Measurements from ENCODE around the gene CTDSPL2. TPM values are rescaled to one million over a fixed set of nuclear protein-coding genes. Genes with fewer than 3 reads are reported as not detected.

Gene CTDSPL2
- total and polyA plus RNA-seq, 2 experiments from 2014 or later, result 42.2 to 86.2 TPM

DNA sequence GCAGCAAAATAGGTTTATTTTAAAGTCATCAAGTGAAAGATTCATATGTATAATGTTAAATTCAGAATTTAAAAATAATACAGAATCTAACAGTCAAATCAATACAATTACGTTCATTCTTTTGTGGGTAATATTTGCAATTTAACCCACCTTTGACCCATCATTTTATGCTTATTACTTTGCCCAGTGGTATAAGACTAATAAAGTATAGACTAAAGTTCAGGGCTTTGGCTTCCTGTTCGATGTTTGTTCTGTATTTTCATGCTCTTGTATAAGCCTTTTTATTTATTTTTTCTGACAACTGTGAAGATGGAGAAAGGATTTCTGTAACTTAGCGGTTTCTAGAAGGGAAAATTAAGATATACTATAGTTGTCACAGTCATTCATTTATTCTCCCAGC, 65.2 kb downstream of the CTDSPL2 start:
- Histone ChIP-seq H3F3A (replicated peaks; ENCODE audit: low read depth) (no peaks in the 10 kb centered on the region), H2AFZ (no peak overlapping the region), H3K9me2 (ENCODE audit: insufficient read depth) (no peaks in the 10 kb centered on the region), H4K20me1 (replicated peaks; ENCODE audit: insufficient read depth) (peaks cover 9% of the 10 kb centered on the region; the same call in 1 of the 2 replicates), H3K36me3 (ENCODE audit: insufficient read depth) (peaks cover 16% of the 10 kb centered on the region; the same call in 1 of the 2 replicates), H3K4me3 (no peak overlapping the region), H3K4me1 (ENCODE audit: insufficient read depth) (no peaks in the 10 kb centered on the region), H3K79me2 (replicated peaks; ENCODE audit: insufficient read depth) (peaks cover 20% of the 10 kb centered on the region; the same call in 1 of the 2 replicates), H3K4me2 (no peak overlapping the region), H3K27ac (ENCODE audit: low read depth) (no peak overlapping the region), H3K27me3 (ENCODE audit: insufficient read depth) (no peaks in the 10 kb centered on the region)
- no peaks in the 10 kb centered on the region for H3K9me3 Mint-ChIP-seq
- H3K27me3 Mint-ChIP-seq (ENCODE audit: insufficient read depth, low read depth, poor library complexity), result no peaks in the 10 kb centered on the region
- peaks cover 39% of the 10 kb centered on the region for H3K36me3 Mint-ChIP-seq (ENCODE audit: low read depth)
- no peak overlapping the region for H3K27ac Mint-ChIP-seq
- H3K4me3 Mint-ChIP-seq, result no peak overlapping the region
- no peak for DNase-seq (ENCODE audit: low spot score)
- no peak for ATAC-seq
- TF ChIP-seq ZNF331 (CRISPR knock-in tag; IDR thresholded peaks at IDR 0.05; ENCODE audit: low read depth) (no peak), REST (IDR thresholded peaks at IDR 0.05; ENCODE audit: unreplicated experiment) (no peak), STAT1 (IDR thresholded peaks at IDR 0.05; ENCODE audit: unreplicated experiment) (no peak), CREB1 (CRISPR knock-in tag; IDR thresholded peaks at IDR 0.05; ENCODE audit: low read depth) (no peak), CTCF (conservative IDR thresholded peaks at IDR 0.05; ENCODE audit: low read depth in 2 of 2) (no peak), ETS1 (IDR thresholded peaks at IDR 0.05) (no peak), EZH2 (IDR thresholded peaks at IDR 0.05; ENCODE audit: low read depth, unreplicated experiment) (no peak), POLR2AphosphoS5 (IDR thresholded peaks at IDR 0.05; ENCODE audit: low read depth) (no peak)
- H3K4me1 Mint-ChIP-seq, result no peaks in the 10 kb centered on the region

- no peaks in the 10 kb centered on the region; the same call in 1 of the 2 replicates for H3K4me1 ChIP-seq (ENCODE audit: insufficient read depth)
- H3K9me2 ChIP-seq (ENCODE audit: insufficient read depth), result no peaks in the 10 kb centered on the region
- Mint-ChIP-seq H3K4me3 (no peak overlapping the region), H3K36me3 (ENCODE audit: low read depth) (peaks cover 43% of the 10 kb centered on the region), H3K27me3 (ENCODE audit: insufficient read depth, low read depth, poor library complexity) (no peaks in the 10 kb centered on the region), H3K9me3 (no peaks in the 10 kb centered on the region), H3K27ac (no peak overlapping the region), H3K4me1 (no peaks in the 10 kb centered on the region)
- H2AFZ ChIP-seq, result no peak overlapping the region
- ATAC-seq, result no peak
- no peak overlapping the region for H3K4me2 ChIP-seq
- peaks cover 10% of the 10 kb centered on the region; the same call in 1 of the 2 replicates for H3K79me2 ChIP-seq (replicated peaks; ENCODE audit: insufficient read depth)
- TF ChIP-seq EZH2 (IDR thresholded peaks at IDR 0.05; ENCODE audit: low read depth, unreplicated experiment), result no peak
- TF ChIP-seq CTCF (conservative IDR thresholded peaks at IDR 0.05; ENCODE audit: low read depth in 2 of 2), result no peak
- no peak for TF ChIP-seq POLR2AphosphoS5 (IDR thresholded peaks at IDR 0.05; ENCODE audit: low read depth)
- no peak for TF ChIP-seq EZH2phosphoT487 (IDR thresholded peaks at IDR 0.05; ENCODE audit: unreplicated experiment)
- no peak for TF ChIP-seq NANOG (IDR thresholded peaks at IDR 0.05; ENCODE audit: borderline replicate concordance)
- TF ChIP-seq CREB1 (CRISPR knock-in tag; IDR thresholded peaks at IDR 0.05; ENCODE audit: low read depth), result no peak
- no peak for TF ChIP-seq JUNB (IDR thresholded peaks at IDR 0.05; ENCODE audit: unreplicated experiment)
- no peak overlapping the region for H3K27ac ChIP-seq (ENCODE audit: low read depth)
- H4K20me1 ChIP-seq (replicated peaks; ENCODE audit: insufficient read depth), result 0 out of 2 replicates have a peak, but pooled peaks cover 6% of the 10 kb centered on the region
- no peak for DNase-seq (ENCODE audit: low spot score)
- H3K36me3 ChIP-seq (ENCODE audit: insufficient read depth), result peaks cover 14% of the 10 kb centered on the region; the same call in 1 of the 2 replicates
- no peaks in the 10 kb centered on the region for H3K27me3 ChIP-seq (ENCODE audit: insufficient read depth)
- H3K4me3 ChIP-seq, result no peak overlapping the region
- no peaks in the 10 kb centered on the region for H3F3A ChIP-seq (replicated peaks; ENCODE audit: low read depth)
Observed at GRCh38 chr15:44495562-44495961, 68.1 kb downstream of the CTDSPL2 start.
